HG03025 (cell line): Measurements from ENCODE around the gene FOXB2.

Experiments used
- ATAC-seq: cut with Tn5 transposase; IDR thresholded peaks from one replicate; pipeline ENCODE4 v1.9.1; 2021; ENCODE audit warnings: mild to moderate bottlenecking, moderate library complexity; ENCODE audit not compliant: unreplicated experiment, low FRiP score

Gene FOXB2

GRCh38 chr9:77015327-77016048 is 4.0 kb upstream of the FOXB2 start:
- ATAC-seq = no peak

GRCh38 chr9:77016121-77016525 is 3.3 kb upstream of the FOXB2 start:
- ATAC-seq = no peak

GRCh38 chr9:77016526-77017504 is 2.6 kb upstream of the FOXB2 start:
- no peak for ATAC-seq

- ATAC-seq = no peak
Observed at GRCh38 chr9:77017505-77017894, 2.0 kb upstream of the FOXB2 start.

GRCh38 chr9:77018058-77018968 is 1.1 kb upstream of the FOXB2 start:
- no peak for ATAC-seq

- no peak for ATAC-seq
Observed at GRCh38 chr9:77018969-77019235, 553 bp upstream of the FOXB2 start.

GRCh38 chr9:77019926-77020412 is 514 bp downstream of the FOXB2 start:
- no peak for ATAC-seq

GRCh38 chr9:77020413-77021290 is 1.2 kb downstream of the FOXB2 start:
- no peak for ATAC-seq

- no peak for ATAC-seq
Observed at GRCh38 chr9:77021291-77021894, 1.9 kb downstream of the FOXB2 start.

- no peak for ATAC-seq
Observed at GRCh38 chr9:77021922-77022782, 2.7 kb downstream of the FOXB2 start.

GRCh38 chr9:77022783-77023440 is 3.5 kb downstream of the FOXB2 start:
- ATAC-seq = no peak

- no peak for ATAC-seq
Observed at GRCh38 chr9:77023726-77024125, 4.3 kb downstream of the FOXB2 start.

GRCh38 chr9:77024776-77025545 is 5.5 kb downstream of the FOXB2 start:
- no peak for ATAC-seq

- no peak for ATAC-seq
Observed at GRCh38 chr9:77028478-77028877, 9.0 kb downstream of the FOXB2 start.

GRCh38 chr9:77030045-77030444 is 10.6 kb downstream of the FOXB2 start:
- no peak for ATAC-seq

GRCh38 chr9:77038281-77039036 is 19.0 kb downstream of the FOXB2 start:
- no peak for ATAC-seq
